ENCODE measurements around the gene UBE2C. TPM values are rescaled to one million over a fixed set of nuclear protein-coding genes. Genes with fewer than 3 reads are reported as not detected.

Gene UBE2C
- 7.6 TPM for total RNA-seq

DNA sequence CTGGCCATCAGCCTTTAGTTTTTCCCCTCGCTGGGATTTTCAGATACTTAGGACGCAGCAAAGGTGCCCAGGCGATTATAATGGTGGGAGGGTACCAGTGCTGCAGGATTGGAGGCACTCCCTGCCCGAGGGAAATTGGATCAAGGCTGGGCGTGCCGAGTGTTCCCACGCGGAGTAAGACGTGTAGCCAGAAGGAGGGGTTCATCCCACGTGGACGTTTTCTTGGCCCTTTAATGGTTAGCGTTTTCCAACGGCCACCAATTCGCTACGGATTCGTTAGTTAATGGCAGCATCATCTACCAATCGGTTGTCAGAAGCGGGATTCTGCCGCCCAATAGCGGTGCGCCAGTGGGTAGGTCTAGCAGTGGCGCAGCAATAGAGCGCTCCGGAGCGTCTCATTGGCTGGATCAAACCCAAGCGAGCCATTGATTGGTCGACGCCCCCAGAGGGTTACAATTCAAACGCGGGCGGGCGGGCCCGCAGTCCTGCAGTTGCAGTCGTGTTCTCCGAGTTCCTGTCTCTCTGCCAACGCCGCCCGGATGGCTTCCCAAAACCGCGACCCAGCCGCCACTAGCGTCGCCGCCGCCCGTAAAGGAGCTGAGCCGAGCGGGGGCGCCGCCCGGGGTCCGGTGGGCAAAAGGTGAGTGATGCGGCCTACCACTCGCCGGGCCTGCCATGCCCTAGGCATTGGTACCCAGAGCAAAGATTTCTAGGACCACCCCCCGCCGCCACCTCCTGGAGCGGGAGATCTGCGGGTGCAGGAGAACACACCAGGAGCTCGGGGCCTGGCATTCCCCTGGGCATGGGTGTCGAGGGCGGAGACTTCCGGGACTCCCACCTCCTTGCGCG, at the start of gene UBE2C:
UBE2C (plus strand) TSS at position 488 of the 849 bp plus-strand sequence; CDS start at position 540, 52 bp downstream.

DNA sequence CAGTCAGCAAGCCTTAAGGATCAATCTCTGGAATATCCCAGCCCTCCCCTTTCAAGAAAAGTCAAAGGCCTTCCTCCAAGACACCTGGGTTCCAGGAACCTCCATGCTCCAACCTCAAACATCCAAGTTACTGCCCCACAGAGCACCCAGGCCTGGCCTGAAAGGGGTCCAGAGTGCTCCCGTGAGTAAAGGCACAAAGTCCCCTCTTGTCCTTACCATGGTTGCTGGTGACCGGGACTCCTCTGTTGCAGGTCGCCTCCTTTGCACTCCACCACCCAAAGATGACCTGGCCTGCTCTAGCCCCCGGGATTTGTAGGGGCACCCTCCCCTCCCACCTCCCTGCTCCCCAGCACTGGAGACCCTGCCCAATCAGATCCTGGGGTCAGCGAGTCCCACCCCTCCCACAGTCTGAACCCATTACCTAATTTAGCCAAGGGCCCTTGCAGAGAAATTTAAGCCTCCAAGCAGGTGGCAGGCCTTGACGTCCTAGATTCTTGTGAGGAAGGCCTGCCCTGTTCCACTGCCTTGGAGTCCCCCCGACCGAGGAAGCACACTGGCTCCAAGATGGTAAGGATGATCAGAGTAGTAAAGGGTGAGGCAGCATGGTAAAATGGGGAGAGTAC, 14.7 kb downstream of the UBE2C start, which contains the start of gene TNNC2:
TNNC2 (minus strand) TSS at position 283 of the 623 bp plus-strand sequence; CDS start at position 219, 64 bp downstream.

DNA sequence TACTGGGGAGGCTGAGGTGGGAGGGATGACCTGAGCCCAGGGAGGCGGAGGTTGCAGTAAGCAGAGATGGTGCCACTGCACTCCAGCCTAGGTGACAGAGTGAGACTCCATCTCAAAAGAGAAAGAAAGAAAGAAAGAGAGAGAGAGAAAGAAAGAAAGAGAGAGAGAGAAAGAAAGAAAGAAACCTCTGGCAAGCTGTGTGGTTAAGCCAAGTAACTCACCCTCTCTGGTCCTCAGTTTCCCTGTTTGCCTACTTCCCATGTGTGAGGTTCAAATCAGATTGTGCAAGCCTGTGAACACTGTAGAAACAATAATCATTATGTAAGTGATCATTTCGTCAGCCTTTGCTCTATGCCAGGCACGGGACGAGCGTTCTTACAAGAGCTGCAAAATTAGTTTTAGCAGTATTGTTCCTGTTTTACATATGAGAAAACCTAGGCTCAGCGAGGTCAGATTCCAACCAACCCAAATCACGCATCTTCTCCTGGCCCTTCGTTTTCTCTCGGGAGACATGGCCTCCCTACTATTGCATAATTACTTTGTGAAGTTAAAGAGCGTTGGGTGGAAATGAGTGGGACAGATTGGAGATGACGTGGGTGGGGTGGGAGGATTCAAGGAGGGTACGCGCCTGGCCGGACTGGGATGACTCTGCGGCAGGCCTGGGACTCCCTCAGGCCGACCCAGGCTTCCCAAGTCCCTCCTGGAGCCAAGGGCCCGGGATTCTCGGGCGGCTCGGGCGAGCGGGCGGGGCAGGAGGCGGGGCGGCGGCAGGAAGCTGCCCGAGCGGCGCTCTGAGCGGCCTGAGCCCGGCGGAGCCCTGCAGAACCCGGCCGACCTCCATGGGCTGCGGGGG, 20.8 kb downstream of the UBE2C start, which contains the start of gene SNX21:
SNX21 (plus strand) TSS at position 770 of the 853 bp plus-strand sequence. CDS start 121 bp downstream, outside the sequence.

DNA sequence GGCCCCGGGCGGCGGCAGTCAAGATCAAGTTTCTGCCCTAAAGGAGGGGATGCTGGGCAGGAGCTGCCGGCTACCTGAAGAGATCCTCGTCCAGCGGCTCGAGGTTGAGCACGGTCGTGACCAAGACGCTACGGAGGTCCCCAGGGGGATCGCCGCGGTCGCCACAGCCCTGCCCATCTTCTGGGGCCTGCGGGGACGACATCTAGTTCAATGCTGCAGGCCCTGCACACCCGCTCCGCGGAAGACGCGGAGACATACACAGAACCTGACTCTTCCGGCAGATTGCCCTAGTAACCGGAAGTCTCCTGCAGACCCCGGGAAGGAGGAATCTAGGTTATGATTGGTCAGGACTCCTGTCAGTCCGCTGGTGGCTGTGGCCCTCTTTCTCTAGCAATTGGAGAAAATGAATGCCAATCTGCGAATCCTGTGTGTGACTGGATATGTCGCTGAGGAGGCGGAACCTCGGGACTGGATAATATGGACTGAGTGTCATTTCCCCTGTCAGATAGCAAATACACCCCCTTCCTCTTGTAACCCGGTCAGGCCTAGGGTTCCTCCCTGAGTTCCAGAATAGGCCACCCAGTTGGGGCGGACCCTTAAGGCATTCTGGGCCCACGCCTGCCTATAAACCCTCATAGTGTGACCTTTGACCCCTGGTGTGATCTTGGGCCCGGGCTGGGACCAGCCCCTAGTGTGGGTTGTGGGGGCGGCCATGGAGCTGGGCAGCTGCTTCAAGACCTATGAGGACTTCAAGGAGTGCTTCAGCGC, 44.9 kb downstream of the UBE2C start, which contains the start of the genes ACOT8 and ZSWIM3:
ACOT8 (minus strand) TSS at position 279 of the 768 bp plus-strand sequence; CDS start at position 202, 77 bp downstream.
ZSWIM3 (plus strand) TSS at position 501 of the 768 bp plus-strand sequence; CDS start at position 713, 212 bp downstream.

Small RNAs within 50 kb of the gene (small RNA-seq; reads per million reads assigned to genes)
- not detected for gene RNU6ATAC38P

Other genes with a start within 250 kb of the UBE2C start
- gene WFDC8, start 233.4 kb upstream of the UBE2C start, total RNA-seq: not detected
- gene WFDC10A, start 182.9 kb upstream of the UBE2C start, total RNA-seq: not detected
- gene WFDC9, start 181.4 kb upstream of the UBE2C start, total RNA-seq: not detected
- gene WFDC11, start 142.4 kb upstream of the UBE2C start, total RNA-seq: not detected
- not detected for gene WFDC13, start 110.6 kb upstream of the UBE2C start, total RNA-seq
- not detected for gene WFDC10B, start 107.6 kb upstream of the UBE2C start, total RNA-seq
- gene SPINT4, start 90.3 kb upstream of the UBE2C start, total RNA-seq: not detected
- gene WFDC3, start 20.8 kb upstream of the UBE2C start, total RNA-seq: 0.69 TPM
- 12.5 TPM for gene DNTTIP1, start 20.7 kb upstream of the UBE2C start, total RNA-seq
- not detected for gene TNNC2, start 14.7 kb downstream of the UBE2C start, total RNA-seq
- 21.0 TPM for gene SNX21, start 21.2 kb downstream of the UBE2C start, total RNA-seq
- gene ACOT8, start 44.7 kb downstream of the UBE2C start, total RNA-seq: 40.4 TPM
- gene ZSWIM3, start 45.0 kb downstream of the UBE2C start, total RNA-seq: 13.8 TPM
- gene ZSWIM1, start 68.6 kb downstream of the UBE2C start, total RNA-seq: 6.7 TPM
- gene SPATA25, start 75.0 kb downstream of the UBE2C start, total RNA-seq: 1.6 TPM
- gene NEURL2, start 78.6 kb downstream of the UBE2C start, total RNA-seq: 4.6 TPM
- 28.4 TPM for gene CTSA, start 78.7 kb downstream of the UBE2C start, total RNA-seq
- gene PLTP, start 99.5 kb downstream of the UBE2C start, total RNA-seq: 49.8 TPM
- gene PCIF1, start 122.0 kb downstream of the UBE2C start, total RNA-seq: 12.5 TPM
- gene ZNF335, start 159.6 kb downstream of the UBE2C start, total RNA-seq: 15.5 TPM
- 0.23 TPM for gene MMP9, start 196.3 kb downstream of the UBE2C start, total RNA-seq
- 113 TPM for gene SLC12A5, start 216.6 kb downstream of the UBE2C start, total RNA-seq